Amygdala (tissue), 56 donors: Measurements from ENCODE around the gene WDR70.

Source experiments
- DNase-seq, 56 donors: peaks; one replicate each; lab custom pipeline; 2025; lab: John Stamatoyannopoulos, UW

WDR70 gene

GRCh38 chr5:37739817-37740261 is 360.7 kb downstream of the WDR70 start:
- DNase-seq = no peak

GRCh38 chr5:37740331-37741066 is 361.4 kb downstream of the WDR70 start:
- no peak for DNase-seq

- DNase-seq = no peak
Observed at GRCh38 chr5:37742111-37742510, 363.0 kb downstream of the WDR70 start.

- no peak for DNase-seq
Observed at GRCh38 chr5:37751227-37751626, 372.1 kb downstream of the WDR70 start.

- DNase-seq = no peak
Observed at GRCh38 chr5:37754976-37755375, 375.9 kb downstream of the WDR70 start.

GRCh38 chr5:37755581-37755980 is 376.5 kb downstream of the WDR70 start:
- no peak for DNase-seq

GRCh38 chr5:37756248-37756647 is 377.1 kb downstream of the WDR70 start:
- no peak for DNase-seq

GRCh38 chr5:37757980-37758582 is 379.0 kb downstream of the WDR70 start:
- DNase-seq = no peak

GRCh38 chr5:37767251-37767650 is 388.1 kb downstream of the WDR70 start:
- no peak for DNase-seq

GRCh38 chr5:37767961-37768360 is 388.8 kb downstream of the WDR70 start:
- DNase-seq = peak in 21 of 56 donors; percentile 1 to 59 (median 18)

- no peak for DNase-seq
Observed at GRCh38 chr5:37768371-37768770, 389.3 kb downstream of the WDR70 start.

- no peak for DNase-seq
Observed at GRCh38 chr5:37769108-37769507, 390.0 kb downstream of the WDR70 start.

- DNase-seq = no peak
Observed at GRCh38 chr5:37769840-37770239, 390.7 kb downstream of the WDR70 start.

- no peak for DNase-seq
Observed at GRCh38 chr5:37770786-37771185, 391.7 kb downstream of the WDR70 start.

- DNase-seq = no peak
Observed at GRCh38 chr5:37771203-37771611, 392.1 kb downstream of the WDR70 start.

- no peak for DNase-seq
Observed at GRCh38 chr5:37771731-37772130, 392.6 kb downstream of the WDR70 start.

GRCh38 chr5:37772255-37772654 is 393.1 kb downstream of the WDR70 start:
- no peak for DNase-seq

GRCh38 chr5:37773809-37774208 is 394.7 kb downstream of the WDR70 start:
- no peak for DNase-seq

- DNase-seq = no peak
Observed at GRCh38 chr5:37774912-37775483, 395.9 kb downstream of the WDR70 start.

- no peak for DNase-seq
Observed at GRCh38 chr5:37776826-37777225, 397.7 kb downstream of the WDR70 start.

GRCh38 chr5:37777432-37778130 is 398.5 kb downstream of the WDR70 start:
- DNase-seq = no peak
